GM10248 (cell line): ENCODE results near the gene CHMP6.

ENCODE experiments used
- CTCF ChIA-PET: fragments of 300-600 bp; sonication (Branson Sonifier 250); formaldehyde crosslinking; extraction: SDS; loops from one replicate; lab custom pipeline; 2021; ENCODE audit warnings: antibody characterized with exemption; lab: Yijun Ruan, JAX
- POLR2A ChIA-PET: fragments of 350-650 bp; sonication (Branson Sonifier 250); formaldehyde crosslinking; extraction: SDS; loops from one replicate; lab custom pipeline; 2020; ENCODE audit warnings: antibody characterized with exemption; lab: Yijun Ruan, JAX
- DNase-seq: peaks from one replicate; pipeline ENCODE4 v3.0.0; 2012; ENCODE audit errors: extremely low spot score
- CTCF ChIP-seq: IDR thresholded peaks from 2 replicates; pipeline ENCODE4 v1.5.1; 2012; ENCODE audit warnings: mild to moderate bottlenecking, low read depth; ENCODE audit errors: extremely low read depth, missing control alignments, control extremely low read depth

Gene CHMP6

GRCh38 chr17:81042606-81043005 lies 51.0 kb downstream of the CHMP6 start:
- ChIA-PET POLR2A (interaction anchor here (0.6 to 1.0 kb wide), 2 partner anchors 7 to 436 kb away, joined by 3 read pairs; partner anchors contain the start of gene BAIAP2), CTCF (interaction anchor here (2.0 kb wide), 1 partner anchor 19 kb away, joined by 8 read pairs; no protein-coding TSS in a partner anchor)
- TF ChIP-seq CTCF = no peak
- DNase-seq = no peak

- no peak for TF ChIP-seq CTCF
- ChIA-PET CTCF (interaction anchor here (2.0 kb wide), 1 partner anchor 20 kb away, joined by 8 read pairs; no protein-coding TSS in a partner anchor), POLR2A (interaction anchor here (1.0 kb wide), 1 partner anchor 8 kb away, joined by 3 read pairs; the partner anchor contains the start of gene BAIAP2)
- no peak for DNase-seq
Observed at GRCh38 chr17:81043319-81043724, 51.7 kb downstream of the CHMP6 start.

GRCh38 chr17:81043725-81044427 lies 52.2 kb downstream of the CHMP6 start:
- TF ChIP-seq CTCF = no peak
- DNase-seq = no peak
- CTCF ChIA-PET = interaction anchor here (2.0 kb wide), 1 partner anchor 20 kb away, joined by 8 read pairs; no protein-coding TSS in a partner anchor
- POLR2A ChIA-PET = interaction anchor here (1.0 kb wide), 1 partner anchor 9 kb away, joined by 3 read pairs; the partner anchor contains the start of gene BAIAP2

- POLR2A ChIA-PET = no interaction called here
- TF ChIP-seq CTCF = no peak
- CTCF ChIA-PET = no interaction called here
- no peak for DNase-seq
Observed at GRCh38 chr17:81044428-81044763, 52.8 kb downstream of the CHMP6 start.

GRCh38 chr17:81044764-81045589 lies 53.3 kb downstream of the CHMP6 start:
- CTCF ChIA-PET = no interaction called here
- no peak for TF ChIP-seq CTCF
- POLR2A ChIA-PET = no interaction called here
- DNase-seq = no peak

GRCh38 chr17:81045590-81046095 lies 54.0 kb downstream of the CHMP6 start:
- ChIA-PET POLR2A (no interaction called here), CTCF (no interaction called here)
- DNase-seq = no peak
- no peak for TF ChIP-seq CTCF
